Esophagus muscularis mucosa (tissue), 4 donors: Measurements from ENCODE around the gene MED10. TPM values are rescaled to one million over a fixed set of nuclear protein-coding genes. Genes with fewer than 3 reads are reported as not detected.

Source experiments
- DNase-seq: peaks from one replicate; pipeline ENCODE4 v3.0.0-alpha.2; 2017; ENCODE audit errors: extremely low spot score
- H3K27ac ChIP-seq, 4 donors: fragments of 200-600 bp; sonication (generic); replicated peaks in 1 of 4; 1 replicate in 3 of 4; 2 replicates in 1 of 4; pipeline ENCODE4 v1.5.1; 2016 to 2019; ENCODE audit warnings: mild to moderate bottlenecking in 1 of 4
- H3K27me3 ChIP-seq, 4 donors: fragments of 200-600 bp; sonication (generic); one replicate each; pipeline versions ENCODE4 v1.5.1 to v1.6.0; 2016 to 2019
- H3K36me3 ChIP-seq, 4 donors: fragments of 200-600 bp; sonication (generic); one replicate each; pipeline ENCODE4 v1.5.1; 2016 to 2019
- H3K4me1 ChIP-seq, 4 donors: fragments of 200-600 bp; sonication (generic); one replicate each; pipeline ENCODE4 v1.5.1; 2016 to 2019
- H3K4me3 ChIP-seq, 4 donors: fragments of 200-600 bp; sonication (generic); 1 replicate in 2 of 4; 2 replicates in 2 of 4; pipeline ENCODE4 v1.5.1; 2016 to 2019; ENCODE audit warnings: mild to moderate bottlenecking in 4 of 4, moderate library complexity in 1 of 4
- H3K9me3 ChIP-seq, 4 donors: fragments of 200-600 bp; sonication (generic); 1 replicate in 3 of 4; 2 replicates in 1 of 4; pipeline ENCODE4 v1.5.1; 2016 to 2019
- EP300 ChIP-seq: sonication (generic); formaldehyde crosslinking; IDR thresholded peaks from one replicate; pipeline ENCODE4 v1.6.1; 2017; ENCODE audit warnings: antibody characterized with exemption
- POLR2A ChIP-seq: fragments of 450-650 bp; IDR thresholded peaks from one replicate; pipeline ENCODE4 v1.6.1; 2017; ENCODE audit warnings: antibody characterized with exemption, moderate library complexity, mild to moderate bottlenecking, low read depth
- POLR2AphosphoS5 ChIP-seq, 2 donors: sonication (generic); formaldehyde crosslinking; IDR thresholded peaks; one replicate each; pipeline ENCODE4 v1.6.1; 2017; ENCODE audit warnings: antibody characterized with exemption in 2 of 2
- WGBS: methylation state at CpG from one replicate; pipeline ENCODE4 v1.1.5; 2018; 5-methylcytosine and 5-hydroxymethylcytosine counted together
- intact Hi-C: fragments of 100-400 bp; cut with DNase I; formaldehyde crosslinking; loops from one replicate; pipeline ENCODE4 v1.15.1; 2023
- total RNA-seq, 4 donors: library from RNA; depleted of rRNA; stranded (reverse); fragments of >200 nt; gene quantifications; one replicate each; pipeline versions ENCODE4 v1.1.0 to v1.2.1, GENCODE V29; 2016
- TF ChIP-seq, protein P1 (sequence below), 3 experiments: fragments of 200-600 bp in 2 of 3; fragments of 450-650 bp in 1 of 3; sonication (generic) in 2 of 3; IDR thresholded peaks; one replicate each; pipeline ENCODE4 v1.5.1; 2017 to 2019; ENCODE audit warnings: antibody characterized with exemption in 3 of 3, mild to moderate bottlenecking in 2 of 3, moderate library complexity in 1 of 3

The MED10 gene
- total RNA-seq, 4 donors from 2014 or later: 29.9 to 47.2 (median 35.2) TPM

DNA sequence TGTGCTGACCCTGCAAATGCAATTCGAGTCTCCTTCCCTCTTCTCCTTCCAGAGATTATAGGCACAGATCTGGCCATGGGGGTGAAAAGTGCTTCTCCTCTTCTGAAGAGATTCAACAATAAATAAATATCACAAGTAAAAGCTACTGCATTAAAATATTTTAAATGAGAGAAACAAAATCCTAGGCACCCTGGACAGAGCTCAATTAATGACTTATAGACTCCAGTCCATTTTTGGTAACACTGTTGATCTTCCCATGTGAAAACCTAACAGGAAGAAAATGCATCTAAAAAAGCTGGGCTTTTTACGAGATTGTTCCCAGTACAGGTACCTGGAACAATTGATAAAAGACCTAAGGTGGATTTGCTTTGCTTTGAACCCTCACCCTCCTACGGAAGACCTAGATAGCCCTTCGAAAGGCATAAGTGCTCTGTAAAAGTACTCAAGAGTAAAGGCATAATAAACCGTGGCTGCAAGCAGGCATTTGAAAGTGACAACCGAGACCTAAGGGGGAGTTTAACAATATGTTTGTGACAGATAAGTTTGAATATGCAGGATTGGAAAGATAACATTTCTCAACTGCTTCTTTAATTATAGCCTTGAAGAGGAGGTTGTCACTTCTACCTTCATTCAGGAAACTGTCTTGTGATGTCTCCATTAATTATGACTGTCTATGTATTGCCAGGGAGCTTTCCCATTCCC is 29.4 kb upstream of the MED10 start:
- Histone ChIP-seq H3K27ac (no peak overlapping the region), H3K4me1 (no peaks in the 10 kb centered on the region), H3K9me3 (no peaks in the 10 kb centered on the region), H3K36me3 (no peaks in the 10 kb centered on the region), H3K27me3 (peaks cover 0 to 41% (median 0%) of the 10 kb centered on the region in 4 donors), H3K4me3 (no peak overlapping the region)
- intact Hi-C loops: no loop called here
- TF ChIP-seq, protein P1, sequence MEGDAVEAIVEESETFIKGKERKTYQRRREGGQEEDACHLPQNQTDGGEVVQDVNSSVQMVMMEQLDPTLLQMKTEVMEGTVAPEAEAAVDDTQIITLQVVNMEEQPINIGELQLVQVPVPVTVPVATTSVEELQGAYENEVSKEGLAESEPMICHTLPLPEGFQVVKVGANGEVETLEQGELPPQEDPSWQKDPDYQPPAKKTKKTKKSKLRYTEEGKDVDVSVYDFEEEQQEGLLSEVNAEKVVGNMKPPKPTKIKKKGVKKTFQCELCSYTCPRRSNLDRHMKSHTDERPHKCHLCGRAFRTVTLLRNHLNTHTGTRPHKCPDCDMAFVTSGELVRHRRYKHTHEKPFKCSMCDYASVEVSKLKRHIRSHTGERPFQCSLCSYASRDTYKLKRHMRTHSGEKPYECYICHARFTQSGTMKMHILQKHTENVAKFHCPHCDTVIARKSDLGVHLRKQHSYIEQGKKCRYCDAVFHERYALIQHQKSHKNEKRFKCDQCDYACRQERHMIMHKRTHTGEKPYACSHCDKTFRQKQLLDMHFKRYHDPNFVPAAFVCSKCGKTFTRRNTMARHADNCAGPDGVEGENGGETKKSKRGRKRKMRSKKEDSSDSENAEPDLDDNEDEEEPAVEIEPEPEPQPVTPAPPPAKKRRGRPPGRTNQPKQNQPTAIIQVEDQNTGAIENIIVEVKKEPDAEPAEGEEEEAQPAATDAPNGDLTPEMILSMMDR (IDR thresholded peaks at IDR 0.05): no peak
- no peak for TF ChIP-seq EP300
- TF ChIP-seq POLR2A: no peak
- TF ChIP-seq POLR2AphosphoS5 (IDR thresholded peaks at IDR 0.05): no peak
- no peak for DNase-seq
- 76% methylated on average over 6 of the region's 6 CpGs for WGBS

- 86% methylated on average over 4 of the region's 4 CpGs for WGBS
- intact Hi-C loops: no loop called here
- Histone ChIP-seq H3K27ac (no peak overlapping the region), H3K4me3 (no peak overlapping the region), H3K36me3 (no peaks in the 10 kb centered on the region), H3K9me3 (no peaks in the 10 kb centered on the region), H3K4me1 (no peaks in the 10 kb centered on the region), H3K27me3 (peaks cover 0 to 33% (median 0%) of the 10 kb centered on the region in 4 donors)
- DNase-seq: no peak
- no peak for TF ChIP-seq POLR2AphosphoS5 (IDR thresholded peaks at IDR 0.05)
- no peak for TF ChIP-seq POLR2A
Measured at GRCh38 chr5:6405591-6405990, 27.2 kb upstream of the MED10 start.

DNA sequence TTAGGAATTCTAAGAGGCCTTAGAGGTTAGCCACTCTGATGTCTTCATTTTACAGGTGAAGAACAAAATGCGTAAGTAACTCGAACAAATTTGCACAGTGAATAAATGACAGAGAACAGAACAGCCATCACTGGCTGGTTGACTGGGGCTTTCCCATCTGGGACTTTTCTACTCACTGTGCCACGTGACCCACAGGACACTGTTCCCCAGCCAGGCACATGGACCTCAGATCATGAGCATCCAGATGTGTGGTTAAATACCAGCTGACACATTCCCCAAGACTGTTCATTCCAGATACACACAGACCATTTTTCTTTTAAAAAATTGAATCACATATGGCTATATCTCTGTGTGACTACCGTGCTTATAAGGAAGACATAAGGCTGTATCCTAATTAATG is 25.8 kb upstream of the MED10 start:
- WGBS: 86% methylated on average over 4 of the region's 4 CpGs
- H3K27me3 ChIP-seq: peaks cover 0 to 23% (median 0%) of the 10 kb centered on the region in 4 donors
- no peak overlapping the region for H3K4me3 ChIP-seq
- no peak overlapping the region for H3K27ac ChIP-seq
- intact Hi-C loops: no loop called here
- H3K36me3 ChIP-seq: no peaks in the 10 kb centered on the region
- no peaks in the 10 kb centered on the region for H3K4me1 ChIP-seq
- no peak for TF ChIP-seq POLR2AphosphoS5 (IDR thresholded peaks at IDR 0.05)
- TF ChIP-seq EP300: no peak
- no peak for TF ChIP-seq POLR2A
- TF ChIP-seq, protein P1 (IDR thresholded peaks at IDR 0.05): no peak
- H3K9me3 ChIP-seq: no peaks in the 10 kb centered on the region
- peak; percentile 83 for DNase-seq

GRCh38 chr5:6403416-6403815 is 25.1 kb upstream of the MED10 start:
- H3K27ac ChIP-seq: no peak overlapping the region
- intact Hi-C loops: no loop called here
- TF ChIP-seq, protein P1 (IDR thresholded peaks at IDR 0.05): no peak
- TF ChIP-seq POLR2AphosphoS5 (IDR thresholded peaks at IDR 0.05): no peak

DNA sequence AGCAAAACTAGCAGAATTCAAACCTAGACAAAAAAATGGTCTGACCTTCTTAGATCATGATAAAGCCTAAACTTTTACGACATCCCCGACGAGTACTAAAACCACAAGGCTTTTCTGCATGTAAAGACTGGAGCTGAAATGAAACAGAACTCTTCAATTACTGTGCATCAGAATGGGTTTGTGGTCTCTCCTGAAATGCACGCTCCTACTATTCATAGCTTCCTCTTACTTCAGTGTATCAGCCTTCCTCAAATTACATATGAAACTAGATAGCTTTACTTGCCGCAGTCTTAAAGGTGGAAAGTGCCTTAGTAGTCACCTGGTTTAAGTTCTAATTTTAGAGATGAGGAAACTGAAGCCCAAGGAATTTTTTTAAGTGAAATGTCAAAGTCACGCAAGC is 24.6 kb upstream of the MED10 start:
- no peak overlapping the region for H3K4me3 ChIP-seq
- TF ChIP-seq, protein P1 (IDR thresholded peaks at IDR 0.05): no peak
- TF ChIP-seq EP300: no peak
- TF ChIP-seq POLR2AphosphoS5 (IDR thresholded peaks at IDR 0.05): no peak
- no peak for TF ChIP-seq POLR2A
- peak; percentile 29 for DNase-seq
- 74% methylated on average over 6 of the region's 6 CpGs for WGBS
- H3K4me1 ChIP-seq: no peaks in the 10 kb centered on the region
- no peak overlapping the region for H3K27ac ChIP-seq
- intact Hi-C loops: no loop called here
- peaks cover 0 to 19% (median 0%) of the 10 kb centered on the region in 4 donors for H3K27me3 ChIP-seq
- no peaks in the 10 kb centered on the region for H3K9me3 ChIP-seq
- H3K36me3 ChIP-seq: no peaks in the 10 kb centered on the region

More at GRCh38 chr5:6403416-6403815, 25.1 kb upstream of the MED10 start:
- peaks cover 0 to 20% (median 0%) of the 10 kb centered on the region in 4 donors for H3K27me3 ChIP-seq
- WGBS: 86% methylated on average over 4 of the region's 4 CpGs
- no peak overlapping the region for H3K4me3 ChIP-seq
- H3K9me3 ChIP-seq: no peaks in the 10 kb centered on the region
- peak; percentile 72 for DNase-seq
- H3K36me3 ChIP-seq: no peaks in the 10 kb centered on the region
- H3K4me1 ChIP-seq: no peaks in the 10 kb centered on the region
